ENCODE measurements around the gene SYK. TPM values are rescaled to one million over a fixed set of nuclear protein-coding genes. Genes with fewer than 3 reads are reported as not detected.
"Not testable (repeated sequence)": the region's sequence is repeated elsewhere in the genome, so short reads cannot be mapped to it uniquely, and the experiment has no call there.

SYK gene
- total RNA-seq, 1 experiment from 2014 or later = 0.28 TPM

GRCh38 chr9:90884178-90884577, 82.6 kb downstream of the SYK start:
- DNase-seq (ENCODE audit: low read depth, low spot score) (no peak), ATAC-seq (no peak)
- Histone ChIP-seq H3K36me3 (ENCODE audit: control insufficient read depth, insufficient read depth, low read length) (no peaks in the 10 kb centered on the region), H3K27me3 (ENCODE audit: control insufficient read depth, insufficient read depth, low read length) (no peaks in the 10 kb centered on the region), H3K9me3 (ENCODE audit: control insufficient read depth, insufficient read depth, low read depth, low read length) (no peaks in the 10 kb centered on the region), H3K27ac (ENCODE audit: low read length) (no peak overlapping the region), H3K4me3 (ENCODE audit: low read depth in 2 of 2, low read length in 2 of 2) (no peak overlapping the region), H3K4me1 (ENCODE audit: control insufficient read depth, insufficient read depth, low read length) (no peaks in the 10 kb centered on the region)
- no TSS peak for BruUV-seq (replicated peaks)
- in situ Hi-C loops (cut with HindIII; ENCODE audit: low pct_unique_long_range_greater_than_20kb, low sequenced_read_pairs) (no loop called here), intact Hi-C loops (cut with micrococcal nuclease; ENCODE audit: unreplicated experiment) (no loop called here)
- ChIA-PET CTCF (no interaction called here), POLR2A (no interaction called here)
- TF ChIP-seq SIN3A (IDR thresholded peaks at IDR 0.05; ENCODE audit: borderline replicate concordance, insufficient read depth, low read depth, low read length) (no peak), POLR2AphosphoS5 (IDR thresholded peaks at IDR 0.05; ENCODE audit: low read depth, low read length) (no peak), TCF7L2 (IDR thresholded peaks at IDR 0.05; ENCODE audit: low read depth, low read length) (no peak), CTCF (IDR thresholded peaks at IDR 0.05) (no peak), REST (IDR thresholded peaks at IDR 0.05; ENCODE audit: insufficient read depth in 1 of 2, low read depth in 2 of 2, low read length in 1 of 2) (no peak)

GRCh38 chr9:90886868-90887267, 85.2 kb downstream of the SYK start:
- DNase-seq (ENCODE audit: low read depth, low spot score); H3K36me3 ChIP-seq (ENCODE audit: control insufficient read depth, insufficient read depth, low read length); H3K27me3 ChIP-seq (ENCODE audit: control insufficient read depth, insufficient read depth, low read length); ATAC-seq; H3K4me1 ChIP-seq (ENCODE audit: control insufficient read depth, insufficient read depth, low read length); H3K27ac ChIP-seq (ENCODE audit: low read length); H3K4me3 ChIP-seq (ENCODE audit: low read depth in 2 of 2, low read length in 2 of 2); POLR2A ChIA-PET; BruUV-seq (replicated peaks); in situ Hi-C loops (cut with HindIII; ENCODE audit: low pct_unique_long_range_greater_than_20kb, low sequenced_read_pairs); intact Hi-C loops (cut with micrococcal nuclease; ENCODE audit: unreplicated experiment); H3K9me3 ChIP-seq (ENCODE audit: control insufficient read depth, insufficient read depth, low read depth, low read length): not testable (repeated sequence)
- CTCF ChIA-PET = interaction anchor here (0.6 kb wide), 1 partner anchor 1026 kb away, joined by 3 read pairs; no protein-coding TSS in a partner anchor

- ChIA-PET POLR2A (no interaction called here), CTCF (no interaction called here)
- intact Hi-C loops (cut with micrococcal nuclease; ENCODE audit: unreplicated experiment) (no loop called here), in situ Hi-C loops (cut with HindIII; ENCODE audit: low pct_unique_long_range_greater_than_20kb, low sequenced_read_pairs) (no loop called here)
- BruUV-seq (replicated peaks) = no TSS peak
- Histone ChIP-seq H3K4me3 (ENCODE audit: low read depth in 2 of 2, low read length in 2 of 2) (no peak overlapping the region), H3K27ac (ENCODE audit: low read length) (no peak overlapping the region), H3K4me1 (ENCODE audit: control insufficient read depth, insufficient read depth, low read length) (no peaks in the 10 kb centered on the region), H3K27me3 (ENCODE audit: control insufficient read depth, insufficient read depth, low read length) (no peaks in the 10 kb centered on the region), H3K36me3 (ENCODE audit: control insufficient read depth, insufficient read depth, low read length) (no peaks in the 10 kb centered on the region), H3K9me3 (ENCODE audit: control insufficient read depth, insufficient read depth, low read depth, low read length) (no peaks in the 10 kb centered on the region)
- TF ChIP-seq REST (IDR thresholded peaks at IDR 0.05; ENCODE audit: insufficient read depth in 1 of 2, low read depth in 2 of 2, low read length in 1 of 2) = no peak
- DNase-seq (ENCODE audit: low read depth, low spot score) (no peak), ATAC-seq (no peak)
Measured at GRCh38 chr9:90888941-90889340, 87.3 kb downstream of the SYK start.
